H1 (cell line): ENCODE results near the gene LAMC3. TPM values are rescaled to one million over a fixed set of nuclear protein-coding genes. Genes with fewer than 3 reads are reported as not detected.

Experiments
- CTCF ChIA-PET: fragments of 300-600 bp; sonication (Branson Sonifier 250); formaldehyde crosslinking; loops from one replicate; lab custom pipeline; 2021; ENCODE audit not compliant: partially characterized antibody; lab: Charles Lee
- POLR2A ChIA-PET: fragments of 300-600 bp; sonication (Branson Sonifier 250); formaldehyde crosslinking; loops from one replicate; lab custom pipeline; 2021; ENCODE audit warnings: inconsistent platforms; ENCODE audit not compliant: partially characterized antibody; lab: Charles Lee
- DNase-seq, 2 experiments: peaks; one replicate each; pipeline versions ENCODE4 v3.0.0 to v3.0.0-alpha.2; 2010 to 2022; ENCODE audit warnings: low spot score in 2 of 2, low read depth in 1 of 2, mixed read lengths in 1 of 2
- FAIRE-seq: peaks from 2 replicates; lab custom pipeline; 2011; peaks lifted over from hg19 to GRCh38; lab: Jason Lieb, UNC
- H2AFZ ChIP-seq: 2 replicates; pipeline ENCODE4 v1.8.1; 2012; ENCODE audit warnings: low read length, inconsistent platforms
- H2AK5ac ChIP-seq: 2 replicates; pipeline ENCODE4 v1.6.1; 2013; ENCODE audit warnings: low read depth, low read length
- H2BK120ac ChIP-seq: replicated peaks from 2 replicates; pipeline ENCODE3; 2013; ENCODE audit warnings: low read depth, low read length, inconsistent platforms
- H2BK12ac ChIP-seq: 2 replicates; pipeline ENCODE4 v1.6.1; 2013; ENCODE audit warnings: low read depth, low read length
- H2BK15ac ChIP-seq: 2 replicates; pipeline ENCODE4 v1.6.1; 2013; ENCODE audit warnings: low read length
- H2BK20ac ChIP-seq: 2 replicates; pipeline ENCODE4 v1.6.1; 2013; ENCODE audit warnings: low read length
- H2BK5ac ChIP-seq: 2 replicates; pipeline ENCODE4 v1.6.1; 2013; ENCODE audit warnings: low read depth, low read length
- H3K14ac ChIP-seq: 2 replicates; pipeline ENCODE4 v1.6.1; 2013; ENCODE audit warnings: inconsistent platforms; ENCODE audit not compliant: insufficient read length
- H3K18ac ChIP-seq: 2 replicates; pipeline ENCODE4 v1.6.1; 2013; ENCODE audit warnings: low read length; ENCODE audit errors: extremely low read depth
- H3K23ac ChIP-seq: 2 replicates; pipeline ENCODE4 v1.6.1; 2013; ENCODE audit warnings: inconsistent platforms; ENCODE audit not compliant: insufficient read length
- H3K23me2 ChIP-seq: 2 replicates; pipeline ENCODE4 v1.6.1; 2013; ENCODE audit warnings: low read depth, low read length
- H3K27ac ChIP-seq: 2 replicates; pipeline ENCODE4 v1.6.1; 2011; ENCODE audit warnings: low read depth, low read length, inconsistent platforms
- H3K27me3 ChIP-seq, 4 experiments: replicated peaks in 1 of 4; 1 replicate in 1 of 4; 2 replicates in 3 of 4; pipeline versions ENCODE4 v1.6.1 to v1.8.1; 2011 to 2013; ENCODE audit warnings: low read length in 3 of 4, mild to moderate bottlenecking in 3 of 4, inconsistent platforms in 2 of 4, mixed read lengths in 2 of 4, moderate library complexity in 1 of 4; ENCODE audit not compliant: control insufficient read depth in 3 of 4, insufficient read depth in 3 of 4; ENCODE audit errors: extremely low read depth in 1 of 4
- H3K36me3 ChIP-seq, 4 experiments: 2 replicates each; pipeline versions ENCODE4 v1.6.1 to v1.8.1; 2011 to 2013; ENCODE audit warnings: mild to moderate bottlenecking in 4 of 4, low read length in 3 of 4, moderate library complexity in 2 of 4, control low read depth in 1 of 4, inconsistent platforms in 1 of 4; ENCODE audit not compliant: insufficient read depth in 4 of 4, control insufficient read depth in 2 of 4
- H3K4ac ChIP-seq: replicated peaks from 2 replicates; pipeline ENCODE3; 2013; ENCODE audit warnings: low read length, low read depth, mixed read lengths, inconsistent platforms; ENCODE audit not compliant: insufficient read length
- H3K4me1 ChIP-seq, 4 experiments: replicated peaks in 1 of 4; 1 replicate in 1 of 4; 2 replicates in 3 of 4; pipeline versions ENCODE4 v1.6.1 to v1.8.1; 2011 to 2013; ENCODE audit warnings: low read length in 3 of 4, inconsistent platforms in 2 of 4, mixed read lengths in 1 of 4; ENCODE audit not compliant: insufficient read depth in 4 of 4, control insufficient read depth in 3 of 4
- H3K4me2 ChIP-seq, 2 experiments: 2 replicates each; pipeline versions ENCODE4 v1.6.1 to v1.8.1; 2011 to 2013; ENCODE audit warnings: low read depth in 2 of 2, low read length in 2 of 2, control low read depth in 1 of 2, inconsistent platforms in 1 of 2, mild to moderate bottlenecking in 1 of 2; ENCODE audit not compliant: insufficient read depth in 1 of 2
- H3K4me3 ChIP-seq, 4 experiments: fragments of 200-600, 300-600 bp in 1 of 4; sonication (generic), shearing (Covaris generic), sonication (Bioruptor Twin) in 1 of 4; 2 replicates each; pipeline versions ENCODE4 v1.5.1 to v1.8.1; 2011 to 2016; ENCODE audit warnings: low read length in 4 of 4, low read depth in 3 of 4, control low read depth in 2 of 4, inconsistent platforms in 2 of 4, mild to moderate bottlenecking in 2 of 4, mixed read lengths in 1 of 4, moderate library complexity in 1 of 4; ENCODE audit not compliant: insufficient read depth in 2 of 4; ENCODE audit errors: extremely low read depth in 1 of 4
- H3K56ac ChIP-seq: replicated peaks from 2 replicates; pipeline ENCODE3; 2013; ENCODE audit warnings: low read depth, mild to moderate bottlenecking, mixed read lengths, low read length, inconsistent platforms; ENCODE audit not compliant: insufficient read length
- H3K79me1 ChIP-seq: 2 replicates; pipeline ENCODE4 v1.6.1; 2013; ENCODE audit warnings: low read depth, low read length, control low read depth
- H3K79me2 ChIP-seq, 2 experiments: 2 replicates each; pipeline versions ENCODE4 v1.6.1 to v1.8.1; 2012 to 2013; ENCODE audit warnings: low read length in 2 of 2, mild to moderate bottlenecking in 2 of 2, inconsistent platforms in 1 of 2; ENCODE audit not compliant: insufficient read depth in 2 of 2, control insufficient read depth in 1 of 2
- H3K9ac ChIP-seq, 4 experiments: replicated peaks in 1 of 4; 1 replicate in 1 of 4; 2 replicates in 3 of 4; pipeline versions ENCODE4 v1.6.1 to v1.8.1; 2011 to 2013; ENCODE audit warnings: low read depth in 3 of 4, low read length in 3 of 4, control low read depth in 2 of 4, mild to moderate bottlenecking in 2 of 4, moderate library complexity in 2 of 4, inconsistent platforms in 1 of 4; ENCODE audit errors: extremely low read depth in 1 of 4
- H3K9me3 ChIP-seq, 2 experiments: 2 replicates each; pipeline versions ENCODE4 v1.6.1 to v1.8.1; 2012 to 2013; ENCODE audit warnings: mild to moderate bottlenecking in 2 of 2, moderate library complexity in 2 of 2, control low read depth in 1 of 2, inconsistent platforms in 1 of 2, low read depth in 1 of 2, low read length in 1 of 2, mixed read lengths in 1 of 2; ENCODE audit not compliant: insufficient read depth in 2 of 2
- H4K20me1 ChIP-seq, 2 experiments: replicated peaks in 1 of 2; 2 replicates each; pipeline versions ENCODE3 to v1.8.1; 2011 to 2013; ENCODE audit warnings: inconsistent platforms in 2 of 2, low read length in 2 of 2, mild to moderate bottlenecking in 1 of 2; ENCODE audit not compliant: insufficient read depth in 2 of 2, control insufficient read depth in 1 of 2
- H4K5ac ChIP-seq: 2 replicates; pipeline ENCODE4 v1.6.1; 2013; ENCODE audit warnings: low read length, low read depth, mixed read lengths, inconsistent platforms; ENCODE audit not compliant: insufficient read length
- H4K8ac ChIP-seq: 2 replicates; pipeline ENCODE4 v1.8.0; 2013; ENCODE audit warnings: mild to moderate bottlenecking, moderate library complexity, low read length, inconsistent platforms; ENCODE audit not compliant: insufficient read depth; ENCODE audit errors: extremely low read depth
- H4K91ac ChIP-seq: replicated peaks from 2 replicates; pipeline ENCODE3; 2013; ENCODE audit warnings: low read length, mixed read lengths, inconsistent platforms; ENCODE audit not compliant: insufficient read length
- ASH2L ChIP-seq: fragments of 200-600, 300-600 bp; sonication (generic); IDR thresholded peaks from one replicate; pipeline ENCODE4 v1.7.1; 2017; ENCODE audit warnings: low read length
- CEBPB ChIP-seq: IDR thresholded peaks from 2 replicates; pipeline ENCODE4 v1.6.1; 2012; ENCODE audit warnings: low read depth, low read length
- CREB1 ChIP-seq: IDR thresholded peaks from 2 replicates; pipeline ENCODE4 v1.6.1; 2012; ENCODE audit warnings: inconsistent platforms
- EGR1 ChIP-seq: IDR thresholded peaks from 2 replicates; pipeline ENCODE4 v1.6.1; 2011; ENCODE audit warnings: low read depth, low read length, borderline replicate concordance
- JUN ChIP-seq: IDR thresholded peaks from 2 replicates; pipeline ENCODE4 v1.6.1; 2011; ENCODE audit warnings: low read depth, mild to moderate bottlenecking, improper control_type of control experiment, low read length
- JUND ChIP-seq: IDR thresholded peaks from 2 replicates; pipeline ENCODE4 v1.6.1; 2011; ENCODE audit warnings: mild to moderate bottlenecking, improper control_type of control experiment, low read length
- KDM1A ChIP-seq: fragments of 200-600, 300-600 bp; sonication (generic); IDR thresholded peaks from 2 replicates; pipeline ENCODE4 v1.7.1; 2016; ENCODE audit warnings: mild to moderate bottlenecking, low read length, borderline replicate concordance
- MAFK ChIP-seq: IDR thresholded peaks from 2 replicates; pipeline ENCODE4 v1.6.1; 2012; ENCODE audit warnings: low read depth, mild to moderate bottlenecking, improper control_type of control experiment, low read length
- NRF1 ChIP-seq: IDR thresholded peaks from 2 replicates; pipeline ENCODE4 v1.6.1; 2011; ENCODE audit warnings: mild to moderate bottlenecking, low read depth, low read length, improper control_type of control experiment
- RAD21 ChIP-seq, 2 experiments: IDR thresholded peaks in 1 of 2; conservative IDR thresholded peaks in 1 of 2; 2 replicates each; pipeline ENCODE4 v1.6.1; 2011; ENCODE audit warnings: low read depth in 2 of 2, low read length in 2 of 2, improper control_type of control experiment in 1 of 2, inconsistent platforms in 1 of 2, mild to moderate bottlenecking in 1 of 2, moderate library complexity in 1 of 2
- RFX5 ChIP-seq: IDR thresholded peaks from 2 replicates; pipeline ENCODE4 v1.6.1; 2011; ENCODE audit warnings: low read depth, low read length, improper control_type of control experiment, borderline replicate concordance
- TEAD4 ChIP-seq: IDR thresholded peaks from 2 replicates; pipeline ENCODE4 v1.6.1; 2012; ENCODE audit warnings: low read depth, low read length, inconsistent platforms, mixed read lengths
- ZNF274 ChIP-seq: IDR thresholded peaks from 2 replicates; pipeline ENCODE4 v1.7.0; 2012; ENCODE audit warnings: low read length, borderline replicate concordance; ENCODE audit errors: extremely low read depth
- WGBS, 2 experiments: shearing (Covaris generic) in 1 of 2; methylation state at CpG; one replicate each; pipeline versions ENCODE4 v1.1.6 to v1.1.7; 2013 to 2015; ENCODE audit warnings: low lambda C conversion rate in 2 of 2, mixed read lengths in 2 of 2, inconsistent platforms in 1 of 2, low coverage in 1 of 2, missing lambda C conversion rate in 1 of 2; ENCODE audit not compliant: insufficient replicate concordance in 2 of 2, insufficient coverage in 1 of 2, insufficient read length in 1 of 2; ENCODE audit errors: extremely low coverage in 1 of 2, missing lambda C conversion rate in 1 of 2; 5-methylcytosine and 5-hydroxymethylcytosine counted together
- polyA plus RNA-seq, 7 experiments: library from polyadenylated mRNA; depleted of rRNA in 3 of 7; stranded (reverse) in 5 of 7; unstranded in 2 of 7; fragments of >200 nt in 5 of 7; fragments of 200-250 nt in 2 of 7; gene quantifications; 1 replicate in 5 of 7; 2 replicates in 1 of 7; 4 replicates in 1 of 7; pipeline versions ENCODE4 v1.2.1 to v1.2.3, GENCODE V29; 2011 to 2013; ENCODE audit warnings: missing spikeins in 2 of 7, mixed read lengths in 2 of 7
- total RNA-seq: library from RNA; stranded (reverse); fragmentation: NEBNext Ultra II Directional; extraction: Animal tissue kit (Norgen Biotek cat#: 25700); gene quantifications from 2 replicates; pipeline ENCODE4 v1.2.1, GENCODE V29; 2021
- TF ChIP-seq, protein P1 (sequence below): IDR thresholded peaks from 2 replicates; pipeline ENCODE4 v1.6.1; 2011; ENCODE audit warnings: low read depth, mild to moderate bottlenecking, low read length; ENCODE audit not compliant: insufficient read depth

LAMC3 gene
- total and polyA plus RNA-seq, 2 of the 8 experiments (the other 6 are each of a cell fraction or from before 2014, with no cell fraction given) = 9.3 to 12.3 TPM

- 86% methylated on average over 14 of the region's 16 CpGs; no CpG with 5 or more reads in 1 of the 2 experiments for WGBS, 2 experiments
- H3K27ac ChIP-seq = no peak overlapping the region
- TF ChIP-seq MAFK (no peak), NRF1 (no peak), JUND (no peak), CEBPB (no peak), ASH2L (no peak), JUN (no peak), KDM1A (no peak), RAD21 (IDR thresholded peaks at IDR 0.05 in 1 of 2, conservative IDR thresholded peaks at IDR 0.05 in 1 of 2; ENCODE audit: low read depth in 2 of 2, low read length in 2 of 2) (no peak), RFX5 (no peak), EGR1 (no peak), ZNF274 (no peak), TEAD4 (no peak), CREB1 (no peak)
- TF ChIP-seq, protein P1, sequence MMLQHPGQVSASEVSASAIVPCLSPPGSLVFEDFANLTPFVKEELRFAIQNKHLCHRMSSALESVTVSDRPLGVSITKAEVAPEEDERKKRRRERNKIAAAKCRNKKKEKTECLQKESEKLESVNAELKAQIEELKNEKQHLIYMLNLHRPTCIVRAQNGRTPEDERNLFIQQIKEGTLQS = no peak
These were observed 28.4 kb upstream of the LAMC3 start for GRCh38 chr9:130980526-130980925.

More at GRCh38 chr9:130980526-130980925, 28.4 kb upstream of the LAMC3 start:
- no peak overlapping the region for H3K56ac ChIP-seq
- no peak overlapping the region for H4K91ac ChIP-seq
- H3K4me1 ChIP-seq = peaks cover 0 to 3% (median 0%) of the 10 kb centered on the region in 4 experiments; a peak in 1 of 7 replicates
- no peaks in the 10 kb centered on the region for H3K27me3 ChIP-seq
- no peak overlapping the region for H3K9ac ChIP-seq
- no peaks in the 10 kb centered on the region for H3K9me3 ChIP-seq
- no peak overlapping the region for H2BK120ac ChIP-seq
- FAIRE-seq = no peak
- H2BK20ac ChIP-seq = no peak overlapping the region
- no peak overlapping the region for H2BK15ac ChIP-seq
- no peak overlapping the region for H3K4me2 ChIP-seq
- ChIA-PET CTCF (interaction anchor here (1.0 to 4.8 kb wide), 6 partner anchors 8 to 113 kb away, joined by 3 to 28 read pairs (median 6); no protein-coding TSS in a partner anchor), POLR2A (interaction anchor here (1.1 to 1.3 kb wide), 2 partner anchors 57 to 116 kb away, joined by 3 to 4 read pairs; no protein-coding TSS in a partner anchor)
- H3K18ac ChIP-seq = no peak overlapping the region
- H2AFZ ChIP-seq = no peak overlapping the region
- H3K79me2 ChIP-seq = no peaks in the 10 kb centered on the region
- H3K23me2 ChIP-seq = no peaks in the 10 kb centered on the region
- H3K36me3 ChIP-seq = no peaks in the 10 kb centered on the region
- no peak overlapping the region for H2BK5ac ChIP-seq
- no peaks in the 10 kb centered on the region for H3K79me1 ChIP-seq
- H4K20me1 ChIP-seq = no peaks in the 10 kb centered on the region
- no peak overlapping the region for H2BK12ac ChIP-seq
- no peak for DNase-seq
- no peak overlapping the region for H3K4me3 ChIP-seq
- H3K4ac ChIP-seq = no peak overlapping the region
- no peak overlapping the region for H3K14ac ChIP-seq
- no peak overlapping the region for H4K5ac ChIP-seq
- H2AK5ac ChIP-seq = no peak overlapping the region
- peak overlapping the region; percentile 38; the same call in 1 of the 2 replicates for H4K8ac ChIP-seq
- no peak overlapping the region for H3K23ac ChIP-seq
